Measurements from ENCODE around the gene SMARCE1. TPM values are rescaled to one million over a fixed set of nuclear protein-coding genes. Genes with fewer than 3 reads are reported as not detected.
A peak's percentile ranks its signal among the peaks of the same experiment; 100 is the strongest.

SMARCE1 gene
- total RNA-seq, 1 donor from 2014 or later = 126 TPM

DNA sequence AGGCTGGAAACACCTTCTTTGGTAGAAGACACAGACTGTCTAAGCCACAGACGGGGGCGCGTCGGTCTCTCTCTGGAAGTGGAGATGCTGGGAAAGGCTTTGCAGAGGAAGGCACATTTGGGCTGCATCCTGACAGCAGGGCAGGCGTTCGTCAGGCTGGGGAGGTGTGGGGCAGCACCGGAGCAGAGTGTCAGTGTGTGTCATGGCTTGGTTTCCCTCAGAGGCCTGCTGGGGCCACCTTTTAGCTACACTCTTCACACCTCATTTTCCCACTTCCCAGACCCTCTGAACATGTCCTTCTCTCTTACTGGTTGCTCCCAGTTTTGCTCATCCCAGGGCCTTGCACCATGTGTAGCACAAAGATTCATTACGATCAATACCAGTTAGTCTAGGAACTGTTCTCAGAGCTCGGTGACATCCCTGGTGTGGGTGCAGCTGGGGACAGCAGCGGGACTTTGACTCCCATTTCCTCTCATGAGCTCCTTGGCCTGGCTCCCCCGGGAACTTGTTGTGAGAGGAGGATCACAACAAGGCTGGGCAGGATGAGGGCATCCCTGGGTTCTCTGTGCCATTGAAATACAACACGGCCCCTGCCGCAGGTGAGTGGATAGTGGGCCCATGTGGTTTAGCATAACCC, 33.1 kb downstream of the SMARCE1 start:
- intact Hi-C loops (cut with micrococcal nuclease) = no loop called here
- no peak for DNase-seq (ENCODE audit: low spot score)
- Mint-ChIP-seq H3K27ac (peak overlapping the region; percentile 85), H3K36me3 (ENCODE audit: low read depth) (no peaks in the 10 kb centered on the region), H3K4me3 (ENCODE audit: low read depth) (no peak overlapping the region), H3K27me3 (ENCODE audit: low read depth) (no peaks in the 10 kb centered on the region), H3K4me1 (ENCODE audit: low read depth) (peaks cover 61% of the 10 kb centered on the region), H3K9me3 (no peaks in the 10 kb centered on the region)

DNA sequence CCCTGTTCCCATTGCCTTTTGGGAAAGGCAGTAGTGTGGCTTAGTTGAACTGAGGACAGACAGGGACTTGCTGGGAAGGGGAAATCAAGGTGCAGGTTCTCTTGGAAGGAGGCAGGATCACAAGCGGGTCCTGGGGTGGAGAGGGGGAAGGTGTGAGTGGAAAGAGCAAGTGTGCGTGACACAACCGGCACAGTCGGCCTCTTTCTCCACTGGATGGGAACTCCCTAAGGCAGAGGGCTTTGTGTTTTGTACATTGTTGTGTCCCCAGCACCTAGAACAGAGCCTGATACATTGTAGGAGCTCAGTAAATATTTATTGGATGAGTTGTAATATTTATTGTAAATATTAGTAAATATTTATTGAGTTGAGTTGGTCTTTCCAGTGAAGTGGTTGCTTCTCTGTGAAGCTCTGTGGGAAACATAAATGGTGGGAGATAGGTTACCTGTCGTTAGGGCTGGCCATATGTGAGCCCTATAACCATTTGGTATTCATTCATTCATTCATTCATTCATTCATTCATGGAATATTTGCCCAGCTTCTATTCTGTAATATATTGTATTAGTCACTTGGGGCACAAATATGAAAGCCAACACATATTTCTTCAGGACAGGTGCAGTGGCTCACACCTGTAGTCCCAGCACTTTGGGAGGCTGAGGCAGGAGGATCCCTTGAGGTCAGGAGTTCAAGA, 34.0 kb downstream of the SMARCE1 start:
- Mint-ChIP-seq H3K9me3 (no peaks in the 10 kb centered on the region), H3K27me3 (ENCODE audit: low read depth) (no peaks in the 10 kb centered on the region), H3K4me1 (ENCODE audit: low read depth) (peaks cover 70% of the 10 kb centered on the region)

DNA sequence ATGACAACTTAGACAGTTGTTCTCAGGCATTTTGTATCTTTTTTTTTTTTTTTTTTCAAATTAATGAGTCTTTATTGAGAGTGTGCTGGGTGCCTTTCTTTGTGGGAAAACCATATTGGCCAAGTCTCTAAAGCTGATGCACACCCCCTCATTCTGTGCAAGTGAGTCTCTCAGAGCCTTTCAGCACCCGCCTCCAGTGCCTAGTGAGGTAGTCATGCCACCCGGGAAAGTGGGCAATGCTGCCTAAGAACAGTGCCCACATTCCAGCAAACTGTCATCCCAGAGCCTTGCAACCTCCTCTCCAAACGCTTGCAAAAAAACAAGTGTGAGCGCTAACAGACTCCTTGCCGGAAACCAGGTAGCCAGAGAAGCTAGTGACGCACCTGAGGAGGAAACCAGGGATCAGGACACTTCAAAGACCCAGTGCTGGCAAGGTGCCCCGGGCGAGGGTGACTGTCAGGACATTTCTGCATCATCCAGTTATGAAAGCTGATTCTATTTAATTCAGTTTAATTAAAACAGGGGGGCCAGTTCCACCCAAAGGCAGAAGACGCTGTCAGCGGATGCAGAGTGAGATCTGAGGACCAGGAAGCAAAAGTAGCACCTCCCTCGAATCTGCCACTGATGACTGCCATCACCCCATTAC, 34.9 kb downstream of the SMARCE1 start:
- Mint-ChIP-seq H3K4me1 (ENCODE audit: low read depth) (peaks cover 77% of the 10 kb centered on the region), H3K27ac (peak overlapping the region; percentile 56), H3K27me3 (ENCODE audit: low read depth) (no peaks in the 10 kb centered on the region), H3K9me3 (no peaks in the 10 kb centered on the region), H3K4me3 (ENCODE audit: low read depth) (peak overlapping the region; percentile 11), H3K36me3 (ENCODE audit: low read depth) (no peaks in the 10 kb centered on the region)
- intact Hi-C loops (cut with micrococcal nuclease) = no loop called here
- DNase-seq (ENCODE audit: low spot score) = no peak

More for the DNA sequence above, 34.0 kb downstream of the SMARCE1 start:
- H3K4me3 Mint-ChIP-seq (ENCODE audit: low read depth) = peak overlapping the region; percentile 11
- H3K36me3 Mint-ChIP-seq (ENCODE audit: low read depth) = no peaks in the 10 kb centered on the region
- H3K27ac Mint-ChIP-seq = peak overlapping the region; percentile 56
- no peak for DNase-seq (ENCODE audit: low spot score)
- intact Hi-C loops (cut with micrococcal nuclease) = no loop called here

GRCh38 chr17:40611840-40612474, 35.7 kb downstream of the SMARCE1 start:
- no peak for DNase-seq (ENCODE audit: low spot score)
- H3K9me3 Mint-ChIP-seq = no peaks in the 10 kb centered on the region
- peak overlapping the region; percentile 46 for H3K4me3 Mint-ChIP-seq (ENCODE audit: low read depth)
- peak overlapping the region; percentile 36 for H3K27ac Mint-ChIP-seq
- no peaks in the 10 kb centered on the region for H3K36me3 Mint-ChIP-seq (ENCODE audit: low read depth)
- intact Hi-C loops (cut with micrococcal nuclease) = no loop called here
- no peaks in the 10 kb centered on the region for H3K27me3 Mint-ChIP-seq (ENCODE audit: low read depth)
- H3K4me1 Mint-ChIP-seq (ENCODE audit: low read depth) = peaks cover 80% of the 10 kb centered on the region

- Mint-ChIP-seq H3K36me3 (ENCODE audit: low read depth) (no peaks in the 10 kb centered on the region), H3K4me1 (ENCODE audit: low read depth) (peaks cover 83% of the 10 kb centered on the region), H3K27me3 (ENCODE audit: low read depth) (no peaks in the 10 kb centered on the region), H3K27ac (peak overlapping the region; percentile 70), H3K9me3 (no peaks in the 10 kb centered on the region), H3K4me3 (ENCODE audit: low read depth) (no peak overlapping the region)
- intact Hi-C loops (cut with micrococcal nuclease) = no loop called here
- DNase-seq (ENCODE audit: low spot score) = no peak
Measured at GRCh38 chr17:40610359-40610758, 37.3 kb downstream of the SMARCE1 start.

- no peak for DNase-seq (ENCODE audit: low spot score)
- Mint-ChIP-seq H3K4me3 (ENCODE audit: low read depth) (peak overlapping the region; percentile 14), H3K27me3 (ENCODE audit: low read depth) (no peaks in the 10 kb centered on the region), H3K4me1 (ENCODE audit: low read depth) (peaks cover 89% of the 10 kb centered on the region), H3K27ac (peak overlapping the region; percentile 80), H3K36me3 (ENCODE audit: low read depth) (peaks cover 5% of the 10 kb centered on the region), H3K9me3 (no peaks in the 10 kb centered on the region)
- intact Hi-C loops (cut with micrococcal nuclease) = loop anchor here (1.0 kb wide), 1 partner anchor 10 kb away; no protein-coding TSS in a partner anchor
Measured at GRCh38 chr17:40608061-40608581, 39.5 kb downstream of the SMARCE1 start.

DNA sequence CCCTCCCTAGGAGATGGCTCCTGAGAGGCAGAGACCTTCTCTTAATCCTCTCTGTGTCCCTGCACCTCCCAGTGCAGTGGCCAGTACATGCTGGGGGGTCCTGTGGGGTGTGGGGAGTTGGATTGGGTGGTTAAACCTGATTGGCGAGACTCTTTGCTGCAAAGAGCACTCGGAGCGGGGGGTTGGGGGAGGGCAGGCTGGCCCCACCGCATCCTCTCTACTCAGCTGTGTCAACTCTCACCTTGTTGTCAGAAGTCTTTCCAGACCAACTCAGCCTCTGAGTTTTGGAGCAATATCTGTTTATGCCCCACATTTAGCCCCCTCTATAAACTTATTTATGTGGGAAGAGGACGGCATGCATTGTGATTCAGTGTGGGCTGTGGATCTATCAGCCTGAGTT, 40.0 kb downstream of the SMARCE1 start:
- Mint-ChIP-seq H3K27ac (peak overlapping the region; percentile 80), H3K4me3 (ENCODE audit: low read depth) (no peak overlapping the region), H3K4me1 (ENCODE audit: low read depth) (peaks cover 89% of the 10 kb centered on the region), H3K27me3 (ENCODE audit: low read depth) (no peaks in the 10 kb centered on the region), H3K36me3 (ENCODE audit: low read depth) (peaks cover 10% of the 10 kb centered on the region), H3K9me3 (no peaks in the 10 kb centered on the region)
- intact Hi-C loops (cut with micrococcal nuclease) = loop anchor here (1.0 kb wide), 1 partner anchor 9 kb away; no protein-coding TSS in a partner anchor
- DNase-seq (ENCODE audit: low spot score) = no peak

- peaks cover 91% of the 10 kb centered on the region for H3K4me1 Mint-ChIP-seq (ENCODE audit: low read depth)
- H3K9me3 Mint-ChIP-seq = no peaks in the 10 kb centered on the region
- no peak for DNase-seq (ENCODE audit: low spot score)
- no peak overlapping the region for H3K4me3 Mint-ChIP-seq (ENCODE audit: low read depth)
- peaks cover 12% of the 10 kb centered on the region for H3K36me3 Mint-ChIP-seq (ENCODE audit: low read depth)
- H3K27ac Mint-ChIP-seq = peak overlapping the region; percentile 48
- no peaks in the 10 kb centered on the region for H3K27me3 Mint-ChIP-seq (ENCODE audit: low read depth)
- intact Hi-C loops (cut with micrococcal nuclease) = no loop called here
Measured at GRCh38 chr17:40606548-40607353, 40.9 kb downstream of the SMARCE1 start.

- Mint-ChIP-seq H3K36me3 (ENCODE audit: low read depth) (peaks cover 12% of the 10 kb centered on the region), H3K4me1 (ENCODE audit: low read depth) (peaks cover 93% of the 10 kb centered on the region), H3K27ac (peak overlapping the region; percentile 87), H3K9me3 (no peaks in the 10 kb centered on the region), H3K27me3 (ENCODE audit: low read depth) (no peaks in the 10 kb centered on the region), H3K4me3 (ENCODE audit: low read depth) (peak overlapping the region; percentile 28)
- intact Hi-C loops (cut with micrococcal nuclease) = loop anchor here (1.0 kb wide), 1 partner anchor 28 kb away; no protein-coding TSS in a partner anchor
- no peak for DNase-seq (ENCODE audit: low spot score)
Measured at GRCh38 chr17:40605306-40605705, 42.3 kb downstream of the SMARCE1 start.

DNA sequence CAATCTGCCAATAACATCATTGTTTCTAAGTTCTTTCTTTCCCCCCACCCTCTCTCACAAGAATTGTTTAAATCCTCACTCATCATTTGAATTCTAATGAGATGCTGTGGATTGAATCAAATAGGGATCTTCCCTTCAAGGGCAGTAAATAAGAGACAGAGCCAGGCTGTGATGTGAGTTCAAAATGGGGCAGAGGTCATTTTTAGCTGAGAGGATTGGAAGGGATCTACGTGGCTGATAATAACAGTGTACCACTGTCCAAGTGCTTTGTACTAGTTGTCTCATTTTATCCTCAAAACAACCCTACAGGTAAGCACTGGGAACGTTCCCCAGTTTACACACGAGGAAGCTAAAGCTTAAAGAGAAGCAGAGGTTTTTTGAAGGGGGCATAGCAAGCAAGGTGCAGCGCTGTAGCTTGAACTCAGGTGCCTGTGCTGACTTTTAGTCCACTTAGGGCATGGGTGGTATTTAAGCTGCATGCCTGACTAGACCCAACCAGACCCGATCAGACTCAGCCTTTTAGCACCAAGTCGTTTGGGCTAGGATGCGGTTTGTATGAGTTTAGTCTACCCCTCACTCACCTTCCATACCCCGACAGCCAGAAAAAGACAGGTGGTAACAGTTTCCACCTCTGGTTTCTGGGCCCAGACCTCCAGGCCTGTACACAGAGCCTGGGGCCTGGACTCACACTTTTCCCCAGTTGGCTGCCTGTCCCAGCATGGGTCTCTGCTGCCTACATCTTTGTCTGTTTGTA, 43.1 kb downstream of the SMARCE1 start:
- no peak for DNase-seq (ENCODE audit: low spot score)
- Mint-ChIP-seq H3K27me3 (ENCODE audit: low read depth) (no peaks in the 10 kb centered on the region), H3K27ac (peak overlapping the region; percentile 87), H3K36me3 (ENCODE audit: low read depth) (peaks cover 12% of the 10 kb centered on the region), H3K4me3 (ENCODE audit: low read depth) (peak overlapping the region; percentile 28), H3K9me3 (no peaks in the 10 kb centered on the region), H3K4me1 (ENCODE audit: low read depth) (peaks cover 92% of the 10 kb centered on the region)
- intact Hi-C loops (cut with micrococcal nuclease) = loop anchor here (1.0 kb wide), 1 partner anchor 27 kb away; no protein-coding TSS in a partner anchor
